Thyroid gland (tissue), 4 donors: Measurements from ENCODE around the gene ANO2.

Experiments
- POLR2A ChIP-seq, 2 donors: fragments of 450-650 bp; IDR thresholded peaks; one replicate each; pipeline ENCODE4 v1.6.1; 2017; ENCODE audit warnings: antibody characterized with exemption in 2 of 2, mild to moderate bottlenecking in 2 of 2, moderate library complexity in 1 of 2
- TF ChIP-seq, protein P1 (sequence below), 6 experiments: fragments of 200-600 bp in 3 of 6; fragments of 450-650 bp in 3 of 6; sonication (generic) in 3 of 6; IDR thresholded peaks; one replicate each; pipeline ENCODE4 v1.5.1; 2016 to 2019; ENCODE audit warnings: antibody characterized with exemption in 6 of 6, mild to moderate bottlenecking in 2 of 6, inconsistent platforms in 1 of 6, moderate library complexity in 1 of 6

DNA sequence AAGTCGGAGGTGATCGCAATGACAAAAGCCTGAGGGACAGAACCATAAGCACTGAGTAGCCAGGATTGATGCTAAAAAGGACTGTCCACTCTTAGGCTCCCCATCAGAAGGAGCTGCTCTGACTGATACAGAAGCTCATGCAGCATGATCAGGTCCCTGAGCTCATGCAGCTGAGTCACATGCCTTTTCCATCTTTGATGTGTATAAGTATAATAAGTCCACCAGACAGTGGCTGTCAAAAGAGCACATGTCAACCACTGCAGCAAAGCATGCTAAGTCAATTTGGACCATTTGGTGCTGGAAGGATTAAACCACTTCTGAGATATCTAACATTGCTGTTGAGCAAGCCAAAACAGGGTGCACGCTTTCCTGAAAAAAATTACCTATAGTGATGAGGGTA is 369.1 kb downstream of the ANO2 start:
- TF ChIP-seq, protein P1, sequence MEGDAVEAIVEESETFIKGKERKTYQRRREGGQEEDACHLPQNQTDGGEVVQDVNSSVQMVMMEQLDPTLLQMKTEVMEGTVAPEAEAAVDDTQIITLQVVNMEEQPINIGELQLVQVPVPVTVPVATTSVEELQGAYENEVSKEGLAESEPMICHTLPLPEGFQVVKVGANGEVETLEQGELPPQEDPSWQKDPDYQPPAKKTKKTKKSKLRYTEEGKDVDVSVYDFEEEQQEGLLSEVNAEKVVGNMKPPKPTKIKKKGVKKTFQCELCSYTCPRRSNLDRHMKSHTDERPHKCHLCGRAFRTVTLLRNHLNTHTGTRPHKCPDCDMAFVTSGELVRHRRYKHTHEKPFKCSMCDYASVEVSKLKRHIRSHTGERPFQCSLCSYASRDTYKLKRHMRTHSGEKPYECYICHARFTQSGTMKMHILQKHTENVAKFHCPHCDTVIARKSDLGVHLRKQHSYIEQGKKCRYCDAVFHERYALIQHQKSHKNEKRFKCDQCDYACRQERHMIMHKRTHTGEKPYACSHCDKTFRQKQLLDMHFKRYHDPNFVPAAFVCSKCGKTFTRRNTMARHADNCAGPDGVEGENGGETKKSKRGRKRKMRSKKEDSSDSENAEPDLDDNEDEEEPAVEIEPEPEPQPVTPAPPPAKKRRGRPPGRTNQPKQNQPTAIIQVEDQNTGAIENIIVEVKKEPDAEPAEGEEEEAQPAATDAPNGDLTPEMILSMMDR (IDR thresholded peaks at IDR 0.05): no peak
- TF ChIP-seq POLR2A (IDR thresholded peaks at IDR 0.05): no peak
